HG02981 (cell line): ENCODE data around the gene LONP1.
"Not testable (repeated sequence)": the region's sequence is repeated elsewhere in the genome, so short reads cannot be mapped to it uniquely, and the experiment has no call there.

Experiments
- ATAC-seq: cut with Tn5 transposase; IDR thresholded peaks from one replicate; pipeline ENCODE4 v1.9.1; 2021; ENCODE audit warnings: mild to moderate bottlenecking, moderate library complexity; ENCODE audit not compliant: unreplicated experiment

LONP1 gene

DNA sequence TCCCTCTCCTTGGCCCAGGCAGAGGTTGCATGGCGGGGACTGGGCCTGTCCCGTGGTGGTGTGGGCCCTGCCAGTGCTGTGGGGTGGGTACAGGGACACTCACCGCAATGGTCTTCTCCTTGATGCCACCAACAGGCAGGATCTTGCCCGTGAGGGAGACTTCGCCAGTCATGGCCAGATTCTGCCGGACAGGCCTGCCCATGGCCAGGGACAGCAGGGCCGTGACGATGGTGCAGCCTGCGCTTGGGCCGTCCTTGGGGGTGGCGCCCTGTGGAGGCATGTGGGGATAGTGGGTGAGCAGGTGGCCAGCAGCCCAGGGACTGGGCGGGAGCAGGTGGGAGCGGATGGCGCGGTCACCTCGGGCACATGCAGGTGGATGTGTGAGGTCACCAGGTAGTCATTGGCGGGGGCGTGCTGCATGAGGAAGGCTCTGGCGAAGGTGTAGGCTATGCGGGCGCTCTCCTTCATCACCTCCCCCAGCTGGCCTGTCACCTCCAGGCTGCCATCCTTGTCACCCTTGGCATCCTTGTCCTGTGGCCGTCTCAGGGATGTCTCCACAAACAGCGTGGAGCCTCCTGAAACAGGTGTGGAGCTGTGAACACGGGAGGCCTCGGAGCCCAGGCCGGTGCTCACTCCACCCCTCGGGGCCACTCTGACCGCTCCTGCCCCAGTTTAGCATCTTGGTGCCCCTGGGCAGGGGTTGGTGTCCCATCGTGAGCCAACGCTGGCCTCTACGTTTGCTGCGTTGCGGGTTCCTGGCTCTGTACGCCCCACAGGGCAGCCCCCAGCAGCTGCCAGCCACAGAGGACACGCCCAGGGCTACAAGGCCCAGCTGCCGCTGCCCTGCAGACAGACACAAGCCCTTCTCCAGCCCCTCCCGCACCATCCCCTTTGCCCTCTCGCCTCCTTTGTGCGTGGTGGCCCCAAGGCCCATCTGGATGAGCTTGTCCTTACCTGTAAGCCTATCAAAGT lies 26.5 kb downstream of the LONP1 start:
- ATAC-seq = no peak

DNA sequence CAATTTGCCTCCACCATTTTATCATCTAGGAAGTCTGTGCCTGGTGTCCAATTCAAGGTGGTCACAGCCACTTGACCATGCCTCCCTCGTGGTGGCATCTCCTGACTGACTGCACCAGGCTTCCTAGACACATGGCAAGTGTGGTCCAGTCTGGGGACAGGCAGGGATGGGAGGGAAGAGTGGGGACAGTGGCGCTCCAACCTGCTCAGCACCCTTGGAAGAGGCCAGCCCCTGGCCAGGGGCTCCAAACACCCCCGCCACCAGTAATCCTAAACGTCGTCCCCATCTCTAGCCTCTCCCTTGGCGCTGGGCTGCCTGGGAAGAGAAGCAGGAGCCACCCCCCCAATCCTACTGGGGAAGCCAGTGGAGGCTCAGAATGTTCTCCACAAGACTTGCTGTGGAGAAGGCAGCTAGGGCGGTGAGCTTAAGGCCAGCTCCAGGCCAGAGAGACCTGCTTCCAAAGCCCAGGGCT lies 27.2 kb downstream of the LONP1 start:
- ATAC-seq = no peak

DNA sequence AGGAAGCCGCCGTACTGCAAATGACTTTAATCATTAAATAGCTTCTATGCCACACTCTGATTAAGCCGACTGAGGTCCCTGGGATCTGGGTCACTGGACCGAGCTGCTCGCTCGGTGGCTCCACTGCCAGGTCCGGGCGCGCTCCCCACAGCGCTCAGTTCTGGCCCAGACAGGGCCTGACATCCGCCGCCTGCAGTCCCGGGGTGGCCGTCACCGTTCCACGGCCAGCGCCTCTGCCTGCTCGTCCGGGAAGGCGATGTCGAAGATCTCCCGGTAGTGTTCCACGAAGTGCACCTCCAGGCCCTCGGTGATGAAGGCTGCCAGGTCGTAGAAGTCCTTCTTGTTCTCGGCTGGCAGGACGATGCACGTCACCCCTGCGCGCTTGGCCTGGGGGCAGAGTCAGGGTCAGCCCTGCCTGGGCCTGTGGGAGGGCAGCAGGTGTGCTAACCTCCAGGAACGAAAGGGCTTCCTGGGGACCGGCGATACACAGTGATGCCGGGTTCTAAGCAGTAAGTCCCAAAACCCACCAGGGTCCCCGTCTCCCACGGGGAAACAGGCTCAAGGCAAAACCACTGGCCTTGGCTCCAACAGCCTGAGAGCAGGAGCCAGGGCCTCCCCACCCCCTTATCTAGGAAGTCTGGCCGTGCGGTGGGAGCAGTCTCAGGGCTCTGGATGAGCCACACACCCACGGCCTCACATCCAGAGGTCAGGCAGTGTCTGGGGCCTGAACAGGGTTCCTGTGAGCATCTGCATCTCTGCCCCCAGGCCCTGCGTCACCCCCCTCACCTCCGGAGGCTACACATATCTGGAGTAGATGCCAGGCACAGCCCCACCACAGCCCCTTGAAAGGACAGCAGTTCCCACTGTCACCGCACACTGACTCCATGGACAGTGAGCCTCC lies 27.9 kb downstream of the LONP1 start:
- ATAC-seq = no peak

DNA sequence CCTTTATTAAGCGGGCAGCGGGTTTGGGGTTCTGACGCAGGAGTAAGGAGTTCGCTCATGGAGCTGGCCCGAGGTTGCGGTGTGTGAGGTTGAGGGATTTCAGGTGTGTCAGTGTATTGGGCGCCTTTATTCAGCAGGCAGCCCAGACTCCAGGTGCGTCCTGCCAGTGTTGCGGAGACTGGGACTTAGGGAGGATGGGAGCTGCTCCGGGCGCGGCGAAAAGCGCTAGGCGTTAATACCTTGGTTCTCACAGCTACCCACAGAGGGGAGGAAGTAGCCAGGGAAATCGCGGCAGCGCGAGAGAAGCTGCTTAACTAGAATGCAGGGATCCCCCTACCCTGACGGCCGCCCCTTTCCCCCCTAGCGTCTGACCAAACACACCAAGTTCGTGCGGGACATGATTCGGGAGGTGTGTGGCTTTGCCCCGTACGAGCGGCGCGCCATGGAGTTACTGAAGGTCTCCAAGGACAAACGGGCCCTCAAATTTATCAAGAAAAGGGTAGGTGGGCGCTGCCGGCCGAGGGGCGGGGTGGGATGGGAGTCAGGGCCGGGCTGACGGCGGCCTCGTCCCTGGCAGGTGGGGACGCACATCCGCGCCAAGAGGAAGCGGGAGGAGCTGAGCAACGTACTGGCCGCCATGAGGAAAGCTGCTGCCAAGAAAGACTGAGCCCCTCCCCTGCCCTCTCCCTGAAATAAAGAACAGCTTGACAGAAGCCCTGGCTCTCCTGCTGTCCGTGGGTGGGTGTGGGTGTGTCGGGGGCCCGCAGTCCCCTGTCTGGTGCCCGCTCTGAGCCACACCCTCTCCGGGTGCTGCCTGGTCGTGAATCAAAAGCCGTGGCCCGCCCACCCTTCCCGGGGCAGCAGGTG lies 28.8 kb downstream of the LONP1 start:
- ATAC-seq = no peak

DNA sequence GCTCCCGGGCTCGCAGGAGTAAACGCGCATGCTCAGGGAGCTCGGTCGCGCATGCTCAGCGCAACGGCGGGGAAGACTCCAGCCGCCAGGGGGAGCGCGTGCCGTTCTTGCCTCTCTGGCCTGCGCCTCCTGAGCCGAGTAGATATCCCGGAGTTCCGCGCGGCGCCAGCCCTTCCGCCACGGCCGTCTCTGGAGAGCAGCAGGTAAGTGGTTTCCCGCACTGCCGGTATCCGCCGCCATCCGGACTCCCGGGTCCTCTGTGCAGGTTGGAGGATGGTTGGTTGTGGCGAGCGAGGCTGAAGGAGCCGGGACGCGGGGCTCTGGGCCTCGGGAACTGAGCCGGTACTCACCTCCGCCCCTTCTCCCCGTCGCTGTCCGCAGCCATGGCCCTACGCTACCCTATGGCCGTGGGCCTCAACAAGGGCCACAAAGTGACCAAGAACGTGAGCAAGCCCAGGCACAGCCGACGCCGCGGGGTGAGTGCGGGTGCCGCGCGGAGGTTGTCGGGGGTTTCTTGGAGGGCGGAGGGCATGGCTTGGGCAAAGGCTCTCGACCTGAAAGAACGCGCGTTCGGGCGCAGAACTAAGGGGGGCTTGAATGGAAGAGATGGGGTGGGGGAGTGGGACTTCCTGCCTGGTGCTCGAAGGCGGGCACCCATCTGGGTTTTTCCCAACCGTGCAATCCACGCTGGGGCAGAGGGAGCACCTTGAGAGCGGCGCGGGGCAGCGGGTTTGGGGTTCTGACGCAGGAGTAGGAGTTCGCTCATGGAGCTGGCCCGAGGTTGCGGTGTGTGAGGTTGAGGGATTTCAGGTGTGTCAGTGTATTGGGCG lies 29.6 kb downstream of the LONP1 start, which contains the start of gene RPL36:
Gene RPL36, plus strand, starts transcription at position 171 of the 830 bp plus-strand sequence. Its CDS starts 213 bp downstream, at position 384.
- peak; percentile 41 for ATAC-seq

DNA sequence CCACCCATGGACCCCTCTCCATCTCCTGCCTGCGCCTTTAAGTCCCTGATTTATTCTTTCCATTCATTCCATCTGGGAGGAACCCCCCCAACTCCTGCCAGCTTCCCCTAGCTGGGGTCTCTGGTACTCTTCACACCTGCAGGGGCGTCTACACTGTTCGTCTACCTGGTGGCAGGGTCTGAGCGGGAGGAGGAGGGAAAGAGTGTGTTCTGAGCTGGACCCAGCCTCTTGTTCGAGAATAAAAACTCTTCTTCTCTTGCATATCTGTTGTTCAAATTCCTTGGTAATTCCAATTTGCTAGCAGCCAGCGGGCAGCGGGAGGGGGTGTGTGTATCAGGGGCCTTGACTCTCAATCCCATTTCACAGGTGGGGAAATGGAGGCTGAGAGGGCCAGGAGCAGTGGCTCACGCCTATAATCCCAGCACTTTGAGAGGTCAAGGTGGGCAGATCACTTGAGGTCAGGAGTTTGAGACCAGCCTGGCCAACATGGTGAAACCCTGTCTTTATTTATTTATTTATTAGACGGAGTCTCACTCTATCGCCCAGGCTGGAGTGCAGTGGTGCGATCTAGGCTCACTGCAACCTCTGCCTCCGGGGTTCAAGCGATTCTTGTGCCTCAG lies 31.6 kb downstream of the LONP1 start:
- not testable (repeated sequence) for ATAC-seq

DNA sequence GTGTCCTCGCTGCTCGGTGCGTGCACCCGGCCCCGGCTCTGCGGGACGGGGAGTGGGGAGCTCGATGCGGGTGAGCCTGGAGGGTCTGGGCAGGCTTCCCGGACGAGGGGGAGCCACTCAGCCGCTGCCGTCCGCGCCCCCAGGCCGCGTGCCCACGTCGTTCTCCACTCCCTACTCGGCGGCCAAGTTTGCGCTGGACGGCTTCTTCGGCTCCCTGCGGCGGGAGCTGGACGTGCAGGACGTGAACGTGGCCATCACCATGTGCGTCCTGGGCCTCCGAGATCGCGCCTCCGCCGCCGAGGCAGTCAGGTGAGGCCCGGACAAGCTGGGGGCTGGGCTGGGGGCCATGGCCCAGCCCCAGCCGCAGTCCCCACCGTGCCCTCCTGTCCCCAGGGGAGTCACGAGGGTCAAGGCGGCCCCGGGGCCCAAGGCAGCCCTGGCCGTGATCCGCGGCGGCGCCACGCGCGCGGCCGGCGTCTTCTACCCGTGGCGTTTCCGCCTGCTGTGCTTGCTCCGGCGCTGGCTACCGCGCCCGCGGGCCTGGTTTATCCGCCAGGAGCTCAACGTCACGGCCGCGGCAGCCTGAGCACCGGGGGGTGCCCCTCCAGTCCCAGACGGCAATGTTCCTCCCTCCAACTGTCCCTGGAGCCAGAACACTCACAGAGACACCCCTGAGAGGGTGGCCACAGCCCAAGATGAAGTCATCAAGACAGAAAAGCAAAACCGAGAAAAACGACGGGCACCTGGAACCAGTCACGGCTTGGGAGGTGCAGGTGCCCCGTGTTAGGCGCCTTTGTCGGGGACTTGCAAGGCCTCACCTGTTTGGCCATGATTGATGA lies 32.4 kb downstream of the LONP1 start:
- no peak for ATAC-seq

DNA sequence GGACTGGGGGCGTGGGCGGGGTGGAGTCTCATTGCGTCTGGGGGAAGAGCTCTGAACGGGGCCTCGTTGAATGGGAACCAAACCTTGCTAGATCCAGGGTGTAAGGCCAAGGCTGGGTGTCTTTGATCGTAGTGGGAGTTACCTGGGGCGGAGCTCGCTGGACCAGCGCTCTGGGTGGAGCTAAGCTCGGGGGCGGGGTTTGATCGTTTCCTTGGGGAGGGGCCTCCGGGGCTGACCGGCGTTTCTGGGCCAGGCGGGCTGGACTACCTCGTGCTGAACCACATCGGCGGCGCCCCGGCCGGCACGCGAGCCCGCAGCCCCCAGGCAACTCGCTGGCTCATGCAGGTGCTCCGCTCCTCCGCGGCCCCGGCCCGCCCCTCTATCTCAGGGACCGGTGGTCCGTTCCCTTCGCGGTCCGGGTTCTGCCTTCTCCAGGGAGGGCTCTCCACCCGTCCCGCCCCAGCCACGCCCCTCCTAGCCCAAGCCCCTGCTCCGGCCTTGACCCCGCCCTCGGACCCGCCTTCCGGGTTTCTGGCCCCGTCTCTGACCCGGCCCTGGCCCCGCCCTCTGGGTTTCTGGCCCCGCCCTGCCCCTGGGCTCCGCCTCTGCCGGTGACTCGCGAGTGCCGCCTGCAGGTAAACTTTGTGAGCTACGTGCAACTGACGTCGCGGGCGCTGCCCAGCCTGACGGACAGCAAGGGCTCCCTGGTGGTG lies 33.1 kb downstream of the LONP1 start:
- peak; percentile 49 for ATAC-seq

DNA sequence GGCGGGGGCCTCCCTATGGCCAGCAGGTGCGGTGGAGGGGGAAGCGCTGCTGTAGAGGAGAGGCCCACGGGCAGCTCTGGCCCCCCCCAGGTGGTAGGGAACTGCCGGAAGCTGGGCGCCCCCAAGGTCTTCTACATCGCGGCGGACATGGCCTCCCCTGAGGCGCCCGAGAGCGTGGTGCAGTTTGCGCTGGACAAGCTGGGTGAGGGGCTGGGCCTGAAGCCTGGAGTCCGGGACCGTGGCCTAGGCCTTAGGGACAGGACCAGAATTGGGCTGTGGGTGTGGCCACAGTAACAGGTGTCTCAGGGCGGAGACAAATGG lies 33.7 kb downstream of the LONP1 start:
- no peak for ATAC-seq

DNA sequence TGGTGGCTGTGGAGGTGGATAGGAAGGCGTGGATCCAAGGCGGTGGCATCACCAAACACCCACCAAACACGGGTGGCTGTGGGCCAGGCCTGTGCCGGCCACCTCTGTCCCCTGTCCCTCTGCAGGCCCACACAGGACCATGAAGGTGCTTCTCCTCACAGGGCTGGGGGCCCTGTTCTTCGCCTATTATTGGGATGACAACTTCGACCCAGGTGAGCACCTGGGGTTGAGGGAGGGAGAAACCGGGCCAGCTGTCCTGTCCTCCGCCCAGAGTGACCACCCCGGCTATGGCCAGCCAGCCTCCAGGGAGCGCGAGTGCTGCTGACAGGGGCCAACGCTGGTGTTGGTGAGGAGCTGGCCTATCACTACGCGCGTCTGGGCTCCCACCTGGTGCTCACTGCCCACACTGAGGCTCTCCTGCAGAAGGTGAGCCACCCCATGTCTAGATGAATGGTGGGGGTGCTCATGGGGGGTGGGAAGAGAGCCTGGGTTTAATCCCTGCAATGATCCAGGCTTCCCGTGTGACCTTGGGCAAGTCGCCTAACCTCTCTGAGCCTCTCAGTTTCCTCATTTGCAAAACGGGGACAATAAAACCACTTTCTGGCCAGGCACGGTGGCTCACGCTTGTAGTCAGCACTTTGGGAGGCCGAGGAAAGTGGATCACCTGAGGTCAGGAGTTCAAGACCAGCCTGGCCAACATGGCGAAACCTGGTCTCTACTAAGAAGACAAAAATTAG lies 35.1 kb downstream of the LONP1 start:
- ATAC-seq = no peak

DNA sequence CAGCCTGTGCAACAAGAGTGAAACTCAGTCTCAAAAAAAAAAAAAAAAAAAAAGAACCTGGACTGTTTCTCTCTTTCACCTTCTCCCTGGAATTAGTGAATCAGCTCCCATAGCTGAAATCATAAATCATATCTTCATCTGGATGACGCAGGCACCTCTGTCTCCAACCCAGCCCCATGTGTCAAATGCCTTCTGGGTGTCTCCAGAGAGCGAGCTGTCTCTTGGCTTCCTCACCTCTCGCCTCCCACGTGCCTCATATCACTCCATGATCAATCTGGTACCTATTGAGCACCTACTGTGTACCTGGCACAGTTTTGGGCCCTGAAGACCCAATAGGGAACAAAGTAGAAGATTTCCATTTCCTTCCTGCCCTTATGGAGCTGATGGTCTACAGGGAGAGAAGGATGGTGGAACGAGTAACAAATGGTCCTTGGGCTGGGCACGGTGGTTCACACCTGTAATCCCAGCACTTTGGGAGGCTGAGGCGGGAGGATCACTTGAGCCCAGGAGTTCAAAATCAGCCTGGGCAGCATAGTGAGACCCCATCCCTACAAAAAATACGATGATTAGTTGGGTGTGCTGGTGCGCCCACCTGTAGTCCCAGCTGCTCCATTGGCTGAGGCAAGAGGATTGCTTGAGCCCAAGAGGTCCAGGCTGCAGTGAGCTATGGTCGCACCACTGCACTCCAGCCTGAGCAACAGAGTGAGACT lies 36.6 kb downstream of the LONP1 start:
- no peak for ATAC-seq

DNA sequence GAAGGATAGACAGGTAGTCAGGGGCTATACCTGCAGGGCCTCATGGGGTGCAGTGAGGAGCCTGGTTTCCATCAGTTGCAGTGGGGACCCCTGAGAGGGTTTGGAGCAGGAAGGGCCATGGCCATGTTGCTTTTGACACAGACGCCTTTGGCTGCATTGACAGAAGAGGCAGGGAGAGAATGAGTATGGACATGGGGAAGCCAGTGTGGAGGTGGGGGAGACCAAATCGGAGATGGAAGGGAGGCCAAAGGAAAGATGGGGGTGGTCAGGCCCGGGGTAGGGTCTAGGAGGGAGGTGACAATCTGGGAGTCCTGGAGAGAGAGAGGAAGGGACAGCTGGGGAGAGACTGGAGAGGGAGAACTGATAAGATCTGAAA lies 37.9 kb downstream of the LONP1 start:
- no peak for ATAC-seq

DNA sequence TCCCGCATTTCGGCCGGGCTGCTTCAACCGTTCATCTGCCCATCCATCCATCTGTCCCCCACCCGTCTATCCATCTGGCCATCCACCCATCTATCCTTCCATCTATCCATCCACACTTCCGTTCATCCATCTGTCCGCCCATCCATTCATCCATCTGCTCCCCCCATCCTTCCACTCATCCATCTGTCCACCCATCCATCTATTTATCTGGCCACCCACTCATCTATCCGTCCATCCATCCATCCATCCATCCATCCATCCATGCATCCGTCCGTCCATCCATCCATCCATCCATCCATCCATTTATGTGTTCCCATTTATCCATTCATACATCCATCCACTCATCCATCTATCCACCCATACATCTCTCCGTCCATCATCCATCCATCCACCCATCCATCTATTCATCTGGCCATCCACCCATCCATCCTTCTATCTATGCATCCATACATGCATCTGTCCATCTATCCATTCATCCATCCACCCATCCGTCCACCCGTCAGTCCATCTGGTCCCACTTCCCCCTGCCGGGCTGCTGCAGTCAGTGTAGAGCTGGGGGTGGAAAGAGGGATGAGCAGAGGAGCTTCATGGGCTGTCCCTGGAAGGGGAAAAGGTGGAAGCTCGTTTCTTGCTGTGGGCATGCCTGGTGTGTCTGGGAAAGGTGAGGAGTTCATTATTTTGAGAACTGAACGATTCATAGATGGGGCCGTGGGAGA lies 38.4 kb downstream of the LONP1 start:
- ATAC-seq = no peak

DNA sequence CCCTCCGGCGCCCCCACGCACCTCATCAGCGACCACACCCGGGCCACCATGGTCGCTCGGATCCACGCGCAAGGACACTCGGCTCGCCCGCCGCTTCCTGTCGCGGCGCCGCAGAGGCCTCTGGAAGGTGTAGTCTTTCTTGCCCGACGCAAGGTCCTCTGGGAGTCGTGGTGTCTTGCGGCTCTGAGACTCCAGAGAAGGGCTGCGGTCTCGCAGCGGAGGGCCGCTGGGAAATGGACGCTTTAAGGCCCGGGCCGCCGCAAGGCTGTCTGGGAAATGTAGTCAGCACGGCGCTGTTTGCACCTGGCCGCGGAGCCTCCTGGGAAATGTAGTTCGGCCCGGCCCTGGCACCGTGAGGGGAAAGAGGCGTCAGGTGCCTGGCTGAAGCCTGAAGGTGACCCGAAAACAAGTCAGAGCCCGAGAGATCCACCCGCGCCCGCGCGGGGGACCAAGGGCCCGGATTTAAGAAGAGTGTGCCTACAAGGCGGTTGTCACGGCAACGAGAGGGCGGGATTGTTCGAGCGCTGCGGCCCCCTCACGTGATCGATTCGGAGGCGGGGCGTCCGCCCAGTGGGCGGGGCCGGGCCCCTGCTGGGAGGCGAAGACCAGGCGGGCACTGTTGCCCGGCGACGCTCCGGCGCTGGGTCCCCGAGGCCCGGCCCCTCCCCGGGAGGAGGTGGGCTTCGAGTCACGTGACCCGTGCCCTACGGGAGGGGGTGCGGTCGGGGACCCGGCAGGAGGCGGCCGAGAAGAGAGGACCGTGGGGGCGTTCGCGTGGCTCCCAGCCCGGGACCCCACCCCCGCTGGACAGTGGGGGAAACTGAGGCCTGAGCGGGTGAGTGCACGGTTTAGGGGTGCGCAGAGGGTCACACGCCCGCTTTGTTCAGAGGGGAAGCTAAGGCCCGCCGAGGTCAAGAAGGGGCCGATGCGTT lies 39.2 kb downstream of the LONP1 start, which contains the start of the genes HSD11B1L and MICOS13:
Gene HSD11B1L, plus strand, starts transcription at position 591 of the 932 bp plus-strand sequence. CDS start 3,806 bp downstream, outside the sequence.
Gene MICOS13, minus strand, starts transcription at position 80 of the 932 bp plus-strand sequence. Its CDS starts 30 bp downstream, at position 50.
- ATAC-seq = peak; percentile 85

DNA sequence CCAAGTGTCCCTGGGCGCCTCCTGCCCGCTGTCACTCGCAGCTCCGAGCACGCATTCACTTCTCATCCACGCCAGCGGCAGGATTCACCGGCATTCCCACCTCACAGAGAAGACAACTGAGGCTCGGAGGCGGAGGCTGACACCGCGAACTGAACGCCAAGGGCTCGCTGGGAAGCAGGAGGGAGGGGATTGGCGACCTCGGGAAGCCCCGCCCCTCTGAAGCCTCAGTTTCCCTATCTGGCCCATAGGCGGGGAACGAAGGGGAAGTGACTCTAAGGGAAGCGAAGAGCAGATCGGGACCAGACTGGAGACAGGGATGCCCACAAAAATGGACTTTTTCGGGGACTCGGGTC lies 39.9 kb downstream of the LONP1 start:
- ATAC-seq = no peak
